COR-L47 (cell line): ENCODE data around the gene WNT3A.

Experiments used
- DNase-seq: peaks from one replicate; lab custom pipeline; 2025; lab: John Stamatoyannopoulos, UW

Gene WNT3A

GRCh38 chr1:227999056-227999930, 7.5 kb upstream of the WNT3A start:
- peak; percentile 77 for DNase-seq

- no peak for DNase-seq
Observed at GRCh38 chr1:228000416-228000815, 6.4 kb upstream of the WNT3A start.

- DNase-seq = no peak
Observed at GRCh38 chr1:228000836-228001563, 5.8 kb upstream of the WNT3A start.

- no peak for DNase-seq
Observed at GRCh38 chr1:228001738-228002535, 4.9 kb upstream of the WNT3A start.

GRCh38 chr1:228002792-228003191, 4.0 kb upstream of the WNT3A start:
- no peak for DNase-seq

- DNase-seq = no peak
Observed at GRCh38 chr1:228003461-228004330, 3.1 kb upstream of the WNT3A start.

- DNase-seq = peak; percentile 10
Observed at GRCh38 chr1:228004331-228004855, 2.4 kb upstream of the WNT3A start.

GRCh38 chr1:228004856-228005462, 1.8 kb upstream of the WNT3A start:
- no peak for DNase-seq

- DNase-seq = no peak
Observed at GRCh38 chr1:228005511-228006033, 1.2 kb upstream of the WNT3A start.

- no peak for DNase-seq
Observed at GRCh38 chr1:228006034-228006785, 588 bp upstream of the WNT3A start.

- DNase-seq = no peak
Observed at GRCh38 chr1:228007049-228007800, 427 bp downstream of the WNT3A start.

- DNase-seq = no peak
Observed at GRCh38 chr1:228007801-228008341, 1.1 kb downstream of the WNT3A start.

GRCh38 chr1:228008391-228009115, 1.8 kb downstream of the WNT3A start:
- no peak for DNase-seq

GRCh38 chr1:228009116-228009827, 2.5 kb downstream of the WNT3A start:
- peak; percentile 32 for DNase-seq

- no peak for DNase-seq
Observed at GRCh38 chr1:228009828-228010775, 3.3 kb downstream of the WNT3A start.

GRCh38 chr1:228010921-228011320, 4.1 kb downstream of the WNT3A start:
- no peak for DNase-seq
